Measurements from ENCODE around the gene GP5. TPM values are rescaled to one million over a fixed set of nuclear protein-coding genes. Genes with fewer than 3 reads are reported as not detected.
A peak's percentile ranks its signal among the peaks of the same experiment; 100 is the strongest.

GP5 gene
- total RNA-seq, 6 experiments from 2014 or later, result 0.05 TPM; not detected in 5

- no peak for TF ChIP-seq CTCF (IDR thresholded peaks at IDR 0.05)
- Mint-ChIP-seq H3K36me3 (ENCODE audit: low read depth) (peaks cover 14% of the 10 kb centered on the region), H3K9me3 (no peaks in the 10 kb centered on the region), H3K4me1 (ENCODE audit: low read depth) (peaks cover 18% of the 10 kb centered on the region), H3K4me3 (no peak overlapping the region), H3K27me3 (ENCODE audit: insufficient read depth) (no peaks in the 10 kb centered on the region; the same call in 1 of the 2 replicates), H3K27ac (no peak overlapping the region; the same call in 1 of the 2 replicates)
- DNase-seq, result no peak
These were observed 44.8 kb upstream of the GP5 start for GRCh38 chr3:194443901-194444300.

- Mint-ChIP-seq H3K36me3 (ENCODE audit: low read depth) (peaks cover 27% of the 10 kb centered on the region), H3K4me1 (ENCODE audit: low read depth) (peaks cover 18% of the 10 kb centered on the region), H3K4me3 (no peak overlapping the region), H3K27me3 (ENCODE audit: insufficient read depth) (peaks cover under 1% of the 10 kb centered on the region), H3K27ac (no peak overlapping the region; the same call in 1 of the 2 replicates), H3K9me3 (no peaks in the 10 kb centered on the region)
- no peak for TF ChIP-seq CTCF (IDR thresholded peaks at IDR 0.05)
- DNase-seq, result no peak
These were observed 41.7 kb upstream of the GP5 start for GRCh38 chr3:194440756-194441155.

- Mint-ChIP-seq H3K27me3 (ENCODE audit: insufficient read depth) (peaks cover 2% of the 10 kb centered on the region), H3K36me3 (ENCODE audit: low read depth) (peaks cover 32% of the 10 kb centered on the region)
- no peak for DNase-seq
These were observed 41.0 kb upstream of the GP5 start for GRCh38 chr3:194439881-194440550.

GRCh38 chr3:194434503-194434902 lies 35.4 kb upstream of the GP5 start:
- Mint-ChIP-seq H3K27ac (no peak overlapping the region; the same call in 1 of the 2 replicates), H3K4me1 (ENCODE audit: low read depth) (no peaks in the 10 kb centered on the region), H3K36me3 (ENCODE audit: low read depth) (peaks cover 37% of the 10 kb centered on the region), H3K9me3 (no peaks in the 10 kb centered on the region), H3K4me3 (no peak overlapping the region), H3K27me3 (ENCODE audit: insufficient read depth) (peaks cover 2% of the 10 kb centered on the region)
- no peak for TF ChIP-seq CTCF (IDR thresholded peaks at IDR 0.05)
- DNase-seq, result no peak

More at GRCh38 chr3:194439881-194440550, 41.0 kb upstream of the GP5 start:
- H3K4me3 Mint-ChIP-seq, result no peak overlapping the region
- no peak for TF ChIP-seq CTCF (IDR thresholded peaks at IDR 0.05)
- H3K27ac Mint-ChIP-seq, result peak overlapping the region; percentile 35; the same call in 1 of the 2 replicates
- H3K4me1 Mint-ChIP-seq (ENCODE audit: low read depth), result peaks cover 18% of the 10 kb centered on the region
- H3K9me3 Mint-ChIP-seq, result no peaks in the 10 kb centered on the region

- Mint-ChIP-seq H3K4me3 (no peak overlapping the region), H3K36me3 (ENCODE audit: low read depth) (peaks cover 39% of the 10 kb centered on the region), H3K27me3 (ENCODE audit: insufficient read depth) (peaks cover 2% of the 10 kb centered on the region), H3K4me1 (ENCODE audit: low read depth) (no peaks in the 10 kb centered on the region), H3K9me3 (no peaks in the 10 kb centered on the region), H3K27ac (no peak overlapping the region)
- TF ChIP-seq CTCF (IDR thresholded peaks at IDR 0.05), result no peak
- DNase-seq, result no peak
These were observed 32.5 kb upstream of the GP5 start for GRCh38 chr3:194431554-194431953.
